Skeletal muscle tissue (tissue), 4 donors: ENCODE data around the gene RCC2. TPM values are rescaled to one million over a fixed set of nuclear protein-coding genes. Genes with fewer than 3 reads are reported as not detected.

Experiments
- H3K27ac ChIP-seq: one replicate; pipeline ENCODE4 v1.7.0; 2013; ENCODE audit warnings: mild to moderate bottlenecking, low read depth, low read length, inconsistent platforms
- H3K27me3 ChIP-seq, 3 donors: one replicate each; pipeline ENCODE4 v1.7.0; 2013; ENCODE audit warnings: low read length in 3 of 3; ENCODE audit not compliant: control insufficient read depth in 3 of 3, insufficient read depth in 3 of 3
- H3K36me3 ChIP-seq, 3 donors: one replicate each; pipeline ENCODE4 v1.7.0; 2013; ENCODE audit warnings: low read length in 3 of 3; ENCODE audit not compliant: control insufficient read depth in 3 of 3, insufficient read depth in 3 of 3
- H3K4me1 ChIP-seq, 3 donors: one replicate each; pipeline ENCODE4 v1.7.0; 2013; ENCODE audit warnings: low read length in 3 of 3, mild to moderate bottlenecking in 3 of 3; ENCODE audit not compliant: control insufficient read depth in 3 of 3, insufficient read depth in 3 of 3
- H3K4me3 ChIP-seq, 3 donors: one replicate each; pipeline ENCODE4 v1.7.0; 2013; ENCODE audit warnings: low read length in 3 of 3
- H3K9ac ChIP-seq, 3 donors: one replicate each; pipeline ENCODE4 v1.7.0; 2013; ENCODE audit warnings: low read length in 3 of 3, mild to moderate bottlenecking in 3 of 3, moderate library complexity in 2 of 3, low read depth in 1 of 3
- H3K9me3 ChIP-seq, 3 donors: one replicate each; pipeline ENCODE4 v1.7.0; 2013; ENCODE audit warnings: low read length in 3 of 3; ENCODE audit not compliant: control insufficient read depth in 3 of 3
- total RNA-seq: library from RNA; depleted of rRNA; stranded (reverse); fragments of >200 nt; gene quantifications from one replicate; pipeline ENCODE4 v1.2.3, GENCODE V29; 2014
- donor health status: Osteomylitis.

RCC2 gene
- total RNA-seq, 1 donor from 2014 or later, result 20.4 TPM

GRCh38 chr1:17363351-17363750, 76.1 kb downstream of the RCC2 start:
- Histone ChIP-seq H3K9ac (no peak overlapping the region), H3K27ac (no peak overlapping the region), H3K4me1 (no peaks in the 10 kb centered on the region), H3K4me3 (no peak overlapping the region), H3K36me3 (no peaks in the 10 kb centered on the region), H3K9me3 (peaks cover 0 to 4% (median 0%) of the 10 kb centered on the region in 3 donors), H3K27me3 (peaks cover 16 to 38% (median 25%) of the 10 kb centered on the region in 3 donors)

DNA sequence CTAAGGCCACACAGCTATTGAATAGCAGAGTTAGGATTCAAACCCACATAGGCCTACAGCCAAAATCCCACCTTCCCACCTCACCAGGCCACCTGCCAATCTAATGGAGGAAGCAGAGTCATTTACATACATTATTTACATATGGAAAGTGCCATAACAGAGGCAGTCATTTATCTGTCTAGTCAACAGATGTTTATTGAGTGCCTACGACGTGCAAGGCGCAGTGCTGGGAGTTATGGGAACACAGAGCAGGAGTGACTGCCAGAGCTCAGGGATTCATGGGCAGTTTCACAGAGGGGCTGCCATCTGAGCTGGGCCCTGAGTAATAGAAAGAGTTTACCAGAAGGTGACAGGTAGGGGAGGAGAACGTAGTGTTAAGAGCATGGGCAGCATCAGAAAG, 77.8 kb downstream of the RCC2 start:
- no peaks in the 10 kb centered on the region for H3K4me1 ChIP-seq
- no peaks in the 10 kb centered on the region for H3K36me3 ChIP-seq
- peaks cover 0 to 4% (median 0%) of the 10 kb centered on the region in 3 donors for H3K9me3 ChIP-seq
- no peak overlapping the region for H3K27ac ChIP-seq
- H3K4me3 ChIP-seq, result no peak overlapping the region
- peaks cover 9 to 30% (median 15%) of the 10 kb centered on the region in 3 donors for H3K27me3 ChIP-seq
- no peak overlapping the region for H3K9ac ChIP-seq

- Histone ChIP-seq H3K9ac (no peak overlapping the region), H3K36me3 (no peaks in the 10 kb centered on the region), H3K4me1 (no peaks in the 10 kb centered on the region), H3K9me3 (peaks cover 0 to 4% (median 0%) of the 10 kb centered on the region in 3 donors), H3K4me3 (no peak overlapping the region), H3K27ac (no peak overlapping the region), H3K27me3 (peaks cover 9 to 33% (median 17%) of the 10 kb centered on the region in 3 donors)
These were observed 79.1 kb downstream of the RCC2 start for GRCh38 chr1:17360272-17360956.

DNA sequence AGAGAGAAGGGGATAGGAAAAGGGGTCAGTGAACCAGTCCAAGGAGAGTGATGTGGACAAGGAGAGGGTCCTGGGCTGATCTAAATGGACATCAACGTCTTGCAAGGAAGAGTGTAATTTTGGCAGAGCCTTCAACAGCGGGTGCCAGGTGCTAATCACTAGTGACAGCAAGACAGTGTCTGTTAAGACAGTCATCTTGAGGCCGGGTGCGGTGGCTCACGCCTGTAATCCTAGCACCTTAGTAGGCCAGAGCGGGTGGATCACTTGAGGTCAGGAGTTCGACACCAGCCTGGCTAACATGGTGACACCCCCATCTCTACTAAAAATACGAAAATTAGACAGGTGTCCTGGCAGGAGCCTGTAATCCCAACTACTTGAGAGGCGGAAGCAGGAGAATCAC, 79.7 kb downstream of the RCC2 start:
- H3K9ac ChIP-seq, result no peak overlapping the region
- no peak overlapping the region for H3K4me3 ChIP-seq
- H3K27ac ChIP-seq, result no peak overlapping the region
- peaks cover 9 to 33% (median 17%) of the 10 kb centered on the region in 3 donors for H3K27me3 ChIP-seq
- no peaks in the 10 kb centered on the region for H3K36me3 ChIP-seq
- no peaks in the 10 kb centered on the region for H3K4me1 ChIP-seq
- peaks cover 0 to 4% (median 0%) of the 10 kb centered on the region in 3 donors for H3K9me3 ChIP-seq

DNA sequence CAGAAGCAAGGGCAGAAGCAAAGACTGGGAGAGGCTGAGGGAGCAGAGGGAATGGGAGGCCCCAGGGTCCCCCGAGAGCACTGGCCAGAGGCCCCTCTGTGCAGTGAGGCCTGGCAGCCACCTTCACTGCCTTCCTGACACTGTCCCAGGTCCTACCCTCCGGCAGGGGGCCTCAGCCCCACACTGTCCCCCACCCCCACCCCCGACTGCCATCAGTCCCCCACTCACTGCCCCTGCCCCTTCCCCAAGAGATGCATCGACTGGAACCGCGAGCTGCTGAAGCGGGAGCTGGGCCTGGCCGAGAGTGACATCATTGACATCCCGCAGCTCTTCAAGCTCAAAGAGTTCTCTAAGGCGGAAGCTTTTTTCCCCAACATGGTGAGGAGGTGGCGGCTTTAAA, 80.4 kb downstream of the RCC2 start:
- Histone ChIP-seq H3K27ac (no peak overlapping the region), H3K4me3 (no peak overlapping the region), H3K4me1 (no peaks in the 10 kb centered on the region), H3K9me3 (no peaks in the 10 kb centered on the region), H3K27me3 (peaks cover 14 to 33% (median 20%) of the 10 kb centered on the region in 3 donors), H3K36me3 (no peaks in the 10 kb centered on the region), H3K9ac (no peak overlapping the region)

DNA sequence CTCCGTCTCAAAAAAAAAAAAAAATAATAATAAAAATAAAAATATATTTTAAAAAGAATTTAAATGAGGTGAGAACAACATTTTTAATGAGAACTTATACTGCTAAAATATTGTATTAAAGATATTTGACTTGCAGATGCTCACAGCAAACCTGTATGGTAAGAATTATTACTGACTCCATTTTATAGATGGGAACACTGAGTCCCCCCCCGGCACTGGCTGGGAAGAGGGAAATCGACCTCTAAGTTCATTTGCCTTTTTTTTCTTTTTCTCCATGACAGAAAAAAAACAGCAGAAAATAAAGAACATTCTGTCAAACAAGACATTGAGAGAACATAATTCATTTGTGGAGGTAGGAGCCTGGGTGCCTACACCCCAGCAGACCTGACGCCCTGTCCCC, 80.9 kb downstream of the RCC2 start:
- H3K9ac ChIP-seq, result no peak overlapping the region
- H3K27me3 ChIP-seq, result peaks cover 10 to 32% (median 19%) of the 10 kb centered on the region in 3 donors
- H3K36me3 ChIP-seq, result no peaks in the 10 kb centered on the region
- H3K27ac ChIP-seq, result no peak overlapping the region
- no peak overlapping the region for H3K4me3 ChIP-seq
- no peaks in the 10 kb centered on the region for H3K4me1 ChIP-seq
- H3K9me3 ChIP-seq, result no peaks in the 10 kb centered on the region

Other genes with a start within 250 kb of the RCC2 start
- gene PADI1, start 234.5 kb downstream of the RCC2 start, total RNA-seq, result not detected
- not detected for gene PADI3, start 190.6 kb downstream of the RCC2 start, total RNA-seq
- gene PADI4, start 131.5 kb downstream of the RCC2 start, total RNA-seq, result 1.0 TPM
- not detected for gene PADI6, start 67.5 kb downstream of the RCC2 start, total RNA-seq
- gene ARHGEF10L, start 100.0 kb upstream of the RCC2 start, total RNA-seq, result 16.7 TPM